Myocyte (in vitro differentiated cells): ENCODE measurements around the gene FOXP1. TPM values are rescaled to one million over a fixed set of nuclear protein-coding genes. Genes with fewer than 3 reads are reported as not detected.

ENCODE experiments used
- DNase-seq: peaks from one replicate; pipeline ENCODE4 v3.0.0-alpha.2; 2012; ENCODE audit warnings: low read depth
- total RNA-seq: library from RNA; depleted of rRNA; stranded (reverse); fragments of >200 nt; gene quantifications from 2 replicates; pipeline ENCODE4 v1.2.3, GENCODE V29; 2014

FOXP1 gene
- total RNA-seq, 1 donor from 2014 or later: 28.8 TPM

DNA sequence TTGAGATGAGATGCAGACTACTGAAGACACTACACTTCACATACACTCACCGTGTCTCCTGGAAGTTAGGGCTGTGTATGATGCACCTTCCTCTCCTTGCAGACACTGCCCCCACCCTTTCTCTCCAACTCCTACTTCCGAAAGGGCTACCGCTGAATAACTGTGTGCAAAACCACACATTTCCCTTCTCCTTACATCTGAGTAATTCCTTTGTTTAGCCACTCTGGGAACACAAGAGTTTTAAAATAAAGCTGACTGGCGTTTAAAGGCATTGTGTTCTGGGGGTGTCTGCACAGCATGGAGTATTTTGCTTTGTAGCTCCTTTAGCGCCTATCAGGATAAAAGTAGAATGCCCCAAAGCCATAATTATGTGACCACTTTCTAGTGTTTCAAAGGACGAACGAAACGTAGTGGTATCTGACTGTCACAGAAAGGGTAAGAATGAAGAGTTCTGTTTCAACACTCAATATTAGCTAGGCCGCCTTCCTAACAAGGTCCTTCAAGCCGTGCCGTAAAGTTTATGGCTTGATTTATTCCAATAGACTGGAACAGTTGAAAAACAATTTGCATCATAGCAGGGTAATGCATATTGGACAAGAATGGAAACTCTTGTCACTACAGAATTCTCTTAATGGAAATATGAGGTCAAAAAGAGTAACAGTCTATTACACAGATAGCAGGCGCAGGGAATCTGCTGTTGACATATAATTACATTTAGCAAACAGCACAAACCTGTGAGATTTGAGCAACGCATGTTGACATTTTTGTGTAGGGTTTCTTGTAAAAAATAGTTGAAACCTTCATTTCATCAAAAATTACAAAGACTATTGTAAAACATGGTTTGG lies 619.9 kb downstream of the FOXP1 start:
- no peak for DNase-seq

GRCh38 chr3:70959506-70960291 lies 623.8 kb downstream of the FOXP1 start:
- no peak for DNase-seq

- no peak for DNase-seq
Measured at GRCh38 chr3:70952033-70952747, 631.3 kb downstream of the FOXP1 start.

GRCh38 chr3:70951316-70951715 lies 632.2 kb downstream of the FOXP1 start:
- no peak for DNase-seq

DNA sequence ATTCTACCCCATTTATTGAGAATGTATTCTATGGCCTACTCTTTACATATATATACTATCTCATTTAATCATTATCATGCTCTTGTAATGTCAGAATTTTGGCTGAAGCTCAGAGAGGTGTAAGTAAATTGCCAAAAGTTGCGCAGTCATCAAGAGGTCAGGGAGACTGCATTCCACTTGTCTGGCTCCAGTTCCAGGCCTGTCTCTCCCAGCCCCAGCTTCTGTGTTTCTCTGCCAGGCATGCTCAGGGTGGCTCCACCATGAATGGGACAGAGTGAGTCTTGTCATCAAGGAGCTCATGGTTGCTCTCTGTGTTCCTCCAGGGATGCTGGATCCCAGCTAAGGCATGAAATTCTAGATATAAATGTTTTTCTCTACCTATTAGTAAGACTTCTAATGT lies 635.9 kb downstream of the FOXP1 start:
- DNase-seq: no peak

DNA sequence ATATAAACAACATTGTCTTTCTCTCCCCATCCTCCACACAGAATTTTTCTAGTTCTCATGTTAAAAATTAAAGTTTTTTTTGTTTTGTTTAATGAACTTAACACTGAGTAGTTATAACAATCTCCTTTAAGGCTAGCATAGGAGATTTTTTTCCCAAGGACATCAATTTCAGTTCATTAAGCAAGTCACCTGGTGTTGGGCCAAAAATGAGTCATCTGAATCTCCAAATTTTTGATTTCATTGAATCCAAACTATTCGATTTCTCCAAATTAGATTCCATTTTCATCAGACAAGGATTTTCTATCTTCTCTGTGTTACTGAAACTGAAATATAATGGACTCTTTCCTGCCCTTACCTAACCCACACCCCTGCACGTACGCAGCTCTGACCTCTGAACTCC lies 639.6 kb downstream of the FOXP1 start:
- DNase-seq: no peak

DNA sequence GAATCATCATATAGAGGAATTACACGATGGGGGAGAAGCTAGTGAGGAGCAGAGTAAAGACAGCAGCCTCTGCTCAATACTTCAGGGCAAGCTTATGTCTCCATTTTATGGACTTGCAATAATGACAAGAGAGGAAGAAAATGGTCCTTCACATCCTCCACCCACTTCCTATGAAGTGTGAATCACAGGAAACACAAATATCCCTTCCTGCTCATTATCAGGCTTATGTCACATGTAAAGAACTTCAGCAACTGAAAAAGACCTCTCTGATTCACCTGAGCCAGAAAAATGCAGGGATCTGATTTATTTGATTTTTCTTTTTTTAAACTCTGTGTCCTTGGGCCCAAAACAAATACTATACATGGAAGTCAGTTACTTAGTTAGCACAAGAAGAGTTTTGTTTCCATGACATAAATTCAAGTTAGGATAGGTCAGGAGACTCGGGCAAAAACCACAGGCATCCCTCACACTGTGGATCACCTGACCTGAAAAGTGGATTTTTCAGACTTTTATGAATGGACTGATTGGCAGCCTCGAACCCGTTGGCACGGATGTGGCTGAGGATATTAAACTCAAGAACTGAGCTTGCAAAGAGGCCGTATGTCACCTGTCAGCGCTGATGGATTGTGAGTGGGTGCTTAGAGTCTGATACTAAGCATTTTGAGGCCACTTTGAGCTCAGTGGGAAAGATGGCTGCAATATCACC lies 650.3 kb downstream of the FOXP1 start:
- DNase-seq: no peak

- DNase-seq: no peak
Measured at GRCh38 chr3:70930066-70930465, 653.5 kb downstream of the FOXP1 start.

DNA sequence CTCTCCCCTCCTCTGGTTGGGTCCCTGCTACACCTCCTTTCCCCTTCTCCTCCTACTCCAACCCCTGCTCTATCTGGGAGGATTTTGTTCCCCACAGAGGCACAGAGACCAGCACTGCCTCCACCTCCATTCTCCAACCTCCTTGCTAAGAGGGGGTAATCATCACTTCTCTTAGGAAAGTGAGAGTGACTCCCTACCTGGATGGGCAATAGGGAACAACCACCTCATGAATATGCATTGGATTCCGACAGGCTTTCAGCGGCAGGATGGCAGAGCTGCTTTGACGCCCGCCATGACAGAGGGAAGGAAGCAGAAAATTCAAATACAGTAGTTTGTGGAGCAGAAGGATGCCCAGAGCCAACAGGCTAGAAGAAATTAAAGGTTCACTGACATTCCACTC lies 656.3 kb downstream of the FOXP1 start:
- no peak for DNase-seq

DNA sequence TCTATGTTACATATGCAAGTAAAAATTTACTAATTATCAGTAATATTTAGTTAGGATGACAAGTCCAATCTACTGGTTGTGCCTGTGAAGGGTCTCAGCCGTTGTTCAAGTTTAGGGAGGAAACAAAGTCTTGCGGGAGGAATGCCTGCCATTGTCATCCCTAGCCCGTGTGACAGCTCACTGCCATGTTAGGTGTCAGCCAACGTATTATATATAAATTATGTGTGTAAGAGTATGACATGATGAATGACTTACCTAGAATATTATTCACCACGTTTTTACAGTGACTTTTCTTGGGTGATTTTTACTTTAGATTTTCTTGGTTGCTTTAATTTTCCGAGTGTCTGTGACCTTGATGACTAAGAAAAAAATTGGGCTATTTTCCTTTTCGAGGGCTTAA lies 656.7 kb downstream of the FOXP1 start:
- no peak for DNase-seq

- DNase-seq: no peak
Measured at GRCh38 chr3:70919661-70920060, 663.9 kb downstream of the FOXP1 start.

DNA sequence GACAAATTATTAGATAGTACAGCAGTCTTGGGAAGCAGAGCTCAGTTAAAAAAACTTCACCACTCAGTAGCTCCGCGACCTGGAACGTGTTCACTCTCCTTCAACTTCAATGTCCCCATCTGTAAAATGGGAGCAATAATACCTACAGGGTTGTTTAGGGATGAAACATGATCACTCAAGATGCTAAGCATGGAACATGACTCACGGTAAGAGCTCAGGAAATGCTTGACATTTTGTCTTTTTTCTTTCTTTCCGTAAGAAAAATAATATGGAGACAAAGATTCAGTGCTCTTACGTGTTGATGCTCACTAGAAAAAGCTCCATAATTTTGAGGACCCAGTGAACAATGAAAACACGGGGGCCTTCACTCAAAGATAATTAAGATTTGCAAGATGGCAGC lies 664.4 kb downstream of the FOXP1 start:
- DNase-seq: no peak

- no peak for DNase-seq
Measured at GRCh38 chr3:70916375-70917055, 667.0 kb downstream of the FOXP1 start.

GRCh38 chr3:70914862-70915261 lies 668.7 kb downstream of the FOXP1 start:
- DNase-seq: no peak

DNA sequence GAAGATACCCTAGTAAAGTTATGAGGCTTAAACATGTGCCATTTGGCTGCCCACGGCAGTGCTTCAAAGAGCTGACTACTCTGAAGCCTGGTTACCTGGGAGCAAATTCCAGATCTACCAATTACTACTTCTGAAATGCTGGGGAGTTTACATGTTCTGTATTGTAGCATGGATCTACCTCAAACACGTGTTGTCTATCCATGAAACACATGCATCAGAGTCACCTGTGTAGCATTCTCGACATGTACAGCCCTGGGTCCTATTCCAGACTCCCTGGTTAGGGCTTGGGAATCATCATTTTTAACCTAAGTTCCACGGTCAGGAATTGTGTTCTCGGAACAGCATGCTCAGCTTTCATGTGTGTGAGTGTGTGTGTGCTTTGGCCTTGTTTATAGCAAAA lies 671.8 kb downstream of the FOXP1 start:
- no peak for DNase-seq

GRCh38 chr3:70905491-70905890 lies 678.0 kb downstream of the FOXP1 start:
- DNase-seq: no peak
